ENCODE data around the gene REEP3. TPM values are rescaled to one million over a fixed set of nuclear protein-coding genes. Genes with fewer than 3 reads are reported as not detected.

The REEP3 gene
- total RNA-seq, 1 donor from 2014 or later: 70.5 TPM

GRCh38 chr10:63628526-63629362 is 107.5 kb downstream of the REEP3 start:
- peak; percentile 72 for DNase-seq (ENCODE audit: extremely low read depth, low read depth, low spot score)

- peak; percentile 96 for DNase-seq (ENCODE audit: extremely low read depth, low read depth, low spot score)
Observed at GRCh38 chr10:63629363-63630084, 108.3 kb downstream of the REEP3 start.

GRCh38 chr10:63630085-63630930 is 109.1 kb downstream of the REEP3 start:
- no peak for DNase-seq (ENCODE audit: extremely low read depth, low read depth, low spot score)

GRCh38 chr10:63630931-63631680 is 109.9 kb downstream of the REEP3 start:
- no peak for DNase-seq (ENCODE audit: extremely low read depth, low read depth, low spot score)

- DNase-seq (ENCODE audit: extremely low read depth, low read depth, low spot score): no peak
Observed at GRCh38 chr10:63631991-63632390, 110.8 kb downstream of the REEP3 start.

- DNase-seq (ENCODE audit: extremely low read depth, low read depth, low spot score): no peak
Observed at GRCh38 chr10:63633677-63634487, 112.7 kb downstream of the REEP3 start.

- DNase-seq (ENCODE audit: extremely low read depth, low read depth, low spot score): no peak
Observed at GRCh38 chr10:63634488-63635065, 113.4 kb downstream of the REEP3 start.

GRCh38 chr10:63636812-63637211 is 115.6 kb downstream of the REEP3 start:
- no peak for DNase-seq (ENCODE audit: extremely low read depth, low read depth, low spot score)

- no peak for DNase-seq (ENCODE audit: extremely low read depth, low read depth, low spot score)
Observed at GRCh38 chr10:63637901-63638327, 116.7 kb downstream of the REEP3 start.

- DNase-seq (ENCODE audit: extremely low read depth, low read depth, low spot score): no peak
Observed at GRCh38 chr10:63641366-63641765, 120.2 kb downstream of the REEP3 start.

GRCh38 chr10:63641799-63642198 is 120.6 kb downstream of the REEP3 start:
- DNase-seq (ENCODE audit: extremely low read depth, low read depth, low spot score): no peak

- DNase-seq (ENCODE audit: extremely low read depth, low read depth, low spot score): no peak
Observed at GRCh38 chr10:63642808-63643207, 121.6 kb downstream of the REEP3 start.

- peak; percentile 87 for DNase-seq (ENCODE audit: extremely low read depth, low read depth, low spot score)
Observed at GRCh38 chr10:63644418-63645142, 123.4 kb downstream of the REEP3 start.

- DNase-seq (ENCODE audit: extremely low read depth, low read depth, low spot score): no peak
Observed at GRCh38 chr10:63645195-63645594, 124.0 kb downstream of the REEP3 start.

GRCh38 chr10:63646491-63646890 is 125.3 kb downstream of the REEP3 start:
- DNase-seq (ENCODE audit: extremely low read depth, low read depth, low spot score): no peak

GRCh38 chr10:63651864-63652263 is 130.7 kb downstream of the REEP3 start:
- DNase-seq (ENCODE audit: extremely low read depth, low read depth, low spot score): no peak

GRCh38 chr10:63653747-63654146 is 132.5 kb downstream of the REEP3 start:
- no peak for DNase-seq (ENCODE audit: extremely low read depth, low read depth, low spot score)

- no peak for DNase-seq (ENCODE audit: extremely low read depth, low read depth, low spot score)
Observed at GRCh38 chr10:63657761-63658160, 136.6 kb downstream of the REEP3 start.

Data from glomerular endothelial cell (primary cell).